SU-DHL-6 (cell line): ENCODE results near the gene IKBKE.

ENCODE experiments used
- H2AFZ ChIP-seq: fragments of 200-600 bp; sonication (generic); 2 replicates; pipeline ENCODE4 v1.6.1; 2014; ENCODE audit warnings: low read depth, mild to moderate bottlenecking, moderate library complexity, mixed read lengths, antibody characterized with exemption, low read length; ENCODE audit not compliant: severe bottlenecking
- H3F3A ChIP-seq: fragments of 200-600 bp; shearing (Covaris generic); 2 replicates; pipeline ENCODE4 v1.6.0; 2016; ENCODE audit warnings: antibody characterized with exemption, mild to moderate bottlenecking; ENCODE audit not compliant: insufficient read depth
- H3K27ac ChIP-seq: fragments of 200-600 bp; sonication (generic); 2 replicates; pipeline ENCODE4 v1.5.1; 2016; ENCODE audit warnings: low read depth, mild to moderate bottlenecking, low read length, moderate library complexity, mixed read lengths
- H3K27me3 ChIP-seq: fragments of 200-600 bp; sonication (generic), shearing (Covaris generic); 2 replicates; pipeline ENCODE4 v1.6.0; 2014; ENCODE audit warnings: mild to moderate bottlenecking, low read length
- H3K36me3 ChIP-seq: fragments of 200-600 bp; sonication (generic); 2 replicates; pipeline ENCODE4 v1.6.1; 2014; ENCODE audit warnings: mild to moderate bottlenecking, low read length, mixed read lengths
- H3K4me2 ChIP-seq: fragments of 300-600, 200-600 bp; shearing (Covaris generic), sonication (generic); 2 replicates; pipeline ENCODE4 v1.6.0; 2014; ENCODE audit warnings: low read length, low read depth, mild to moderate bottlenecking; ENCODE audit not compliant: poor library complexity, severe bottlenecking
- H3K4me3 ChIP-seq: fragments of 200-600 bp; sonication (generic); 2 replicates; pipeline ENCODE4 v1.5.1; 2014; ENCODE audit warnings: antibody characterized with exemption, low read length, mild to moderate bottlenecking, mixed read lengths; ENCODE audit not compliant: insufficient read depth, poor library complexity, severe bottlenecking
- H3K79me2 ChIP-seq: fragments of 200-600 bp; sonication (generic); 2 replicates; pipeline ENCODE4 v1.6.1; 2014; ENCODE audit warnings: mild to moderate bottlenecking, low read length, moderate library complexity; ENCODE audit not compliant: insufficient read depth
- H3K9ac ChIP-seq: fragments of 200-600 bp; sonication (generic); 2 replicates; pipeline ENCODE4 v1.7.0; 2014; ENCODE audit warnings: mild to moderate bottlenecking, low read length
- H3K9me2 ChIP-seq: fragments of 200-600 bp; sonication (generic); replicated peaks from 2 replicates; pipeline ENCODE4 v1.6.1; 2014; ENCODE audit warnings: low read length; ENCODE audit not compliant: insufficient read depth
- H3K9me3 ChIP-seq: fragments of 200-600 bp; sonication (generic); 2 replicates; pipeline ENCODE4 v1.6.1; 2014; ENCODE audit warnings: low read length, mixed read lengths; ENCODE audit not compliant: insufficient read depth
- H4K20me1 ChIP-seq: fragments of 200-600 bp; sonication (generic); 2 replicates; pipeline ENCODE4 v1.6.1; 2014; ENCODE audit warnings: low read depth, mild to moderate bottlenecking, antibody characterized with exemption, low read length, moderate library complexity, mixed read lengths
- CTCF ChIP-seq: fragments of 200-600 bp; sonication (generic); IDR thresholded peaks from one replicate; pipeline ENCODE4 v1.5.1; 2017; ENCODE audit warnings: antibody characterized with exemption, mild to moderate bottlenecking, low read length, moderate library complexity; ENCODE audit not compliant: insufficient read depth, poor library complexity, severe bottlenecking
- EZH2phosphoT487 ChIP-seq: fragments of 200-600 bp; sonication (generic), shearing (Covaris generic); conservative IDR thresholded peaks from 2 replicates; pipeline ENCODE4 v1.6.1; 2018; ENCODE audit warnings: mild to moderate bottlenecking, antibody characterized with exemption, low read length, moderate library complexity, mixed read lengths

Gene IKBKE

GRCh38 chr1:206484901-206485300, 14.6 kb downstream of the IKBKE start:
- H3K27me3 ChIP-seq, result no peaks in the 10 kb centered on the region
- no peak overlapping the region for H3K4me3 ChIP-seq
- H2AFZ ChIP-seq, result no peak overlapping the region
- H3F3A ChIP-seq, result no peaks in the 10 kb centered on the region
- H3K27ac ChIP-seq, result no peak overlapping the region
- TF ChIP-seq CTCF, result no peak
- no peak for TF ChIP-seq EZH2phosphoT487
- no peaks in the 10 kb centered on the region for H3K36me3 ChIP-seq
- H3K9ac ChIP-seq, result no peak overlapping the region
- no peaks in the 10 kb centered on the region for H4K20me1 ChIP-seq
- no peaks in the 10 kb centered on the region for H3K79me2 ChIP-seq
- H3K4me2 ChIP-seq, result no peak overlapping the region
- no peaks in the 10 kb centered on the region for H3K9me2 ChIP-seq
- no peaks in the 10 kb centered on the region for H3K9me3 ChIP-seq

- H3K4me2 ChIP-seq, result no peak overlapping the region
- no peak overlapping the region for H3K9ac ChIP-seq
- H3K79me2 ChIP-seq, result no peaks in the 10 kb centered on the region
- H3F3A ChIP-seq, result no peaks in the 10 kb centered on the region
- H3K27me3 ChIP-seq, result no peaks in the 10 kb centered on the region
- no peaks in the 10 kb centered on the region for H3K36me3 ChIP-seq
- TF ChIP-seq CTCF (no peak), EZH2phosphoT487 (no peak)
- H3K9me3 ChIP-seq, result no peaks in the 10 kb centered on the region
- no peak overlapping the region for H3K4me3 ChIP-seq
- no peaks in the 10 kb centered on the region for H3K9me2 ChIP-seq
- no peaks in the 10 kb centered on the region for H4K20me1 ChIP-seq
- H2AFZ ChIP-seq, result no peak overlapping the region
- no peak overlapping the region for H3K27ac ChIP-seq
These were observed 16.9 kb downstream of the IKBKE start for GRCh38 chr1:206486995-206487788.

DNA sequence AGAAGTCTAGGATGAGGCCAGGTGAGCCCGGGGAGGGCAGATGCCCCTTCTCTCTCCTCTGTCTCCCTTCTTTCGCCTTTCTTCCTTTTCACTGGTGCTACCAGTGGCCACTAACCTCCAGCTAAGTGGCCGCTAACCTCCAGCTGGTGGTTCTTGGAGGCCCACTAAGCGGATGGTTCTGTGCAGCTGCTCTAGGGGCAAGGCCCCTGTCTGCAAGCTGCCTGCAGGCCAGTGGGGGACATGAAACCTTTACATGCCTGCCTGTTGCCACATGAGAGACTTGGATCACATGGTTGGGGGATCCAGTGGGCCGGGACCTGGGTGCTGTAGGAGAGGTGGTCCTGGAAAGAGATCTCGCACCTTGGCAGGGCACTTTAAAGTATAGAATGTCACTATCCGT, 17.7 kb downstream of the IKBKE start:
- Histone ChIP-seq H3K4me3 (no peak overlapping the region), H3K27me3 (no peaks in the 10 kb centered on the region)

More for the DNA sequence above, 17.7 kb downstream of the IKBKE start:
- Histone ChIP-seq H3K9ac (no peak overlapping the region), H3K36me3 (no peaks in the 10 kb centered on the region), H3K27ac (no peak overlapping the region), H3F3A (no peaks in the 10 kb centered on the region), H3K9me2 (no peaks in the 10 kb centered on the region), H4K20me1 (no peaks in the 10 kb centered on the region), H2AFZ (no peak overlapping the region), H3K79me2 (no peaks in the 10 kb centered on the region), H3K4me2 (no peak overlapping the region), H3K9me3 (no peaks in the 10 kb centered on the region)
- no peak for TF ChIP-seq CTCF
- TF ChIP-seq EZH2phosphoT487, result no peak
